ENCODE measurements around the gene ZCCHC13. TPM values are rescaled to one million over a fixed set of nuclear protein-coding genes. Genes with fewer than 3 reads are reported as not detected.

The ZCCHC13 gene
- total and polyA plus RNA-seq, 2 of the 13 experiments (the other 11 are each of a cell fraction or from before 2014, with no cell fraction given), result not detected

DNA sequence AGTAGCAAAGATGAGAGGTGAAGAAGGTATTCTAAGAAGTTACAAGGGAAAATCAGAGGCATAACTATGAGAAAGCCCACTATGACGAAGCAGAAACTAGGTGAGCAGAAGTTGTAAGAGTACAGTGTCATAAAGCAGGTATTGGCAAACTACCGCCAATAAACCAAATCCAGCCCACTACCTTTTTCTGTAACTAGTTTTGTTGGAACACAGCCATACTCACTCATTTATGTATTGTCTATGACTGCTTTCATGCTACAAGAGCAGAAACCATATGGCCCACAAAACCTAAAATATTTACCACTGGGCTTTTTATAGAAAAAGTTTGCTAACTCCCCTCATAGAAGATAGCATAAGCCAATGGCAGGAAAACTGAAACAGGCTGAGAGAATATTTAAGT lies 31.8 kb upstream of the ZCCHC13 start:
- no peaks in the 10 kb centered on the region for H4K20me1 ChIP-seq (ENCODE audit: insufficient read depth, low read length)
- CTCF ChIA-PET (ENCODE audit: low intra/inter-chr PET ratio, low total read pairs), result no interaction called here
- no peak overlapping the region for H3K27ac ChIP-seq (ENCODE audit: extremely low read length, insufficient read depth, low read length)
- H3K9ac ChIP-seq (ENCODE audit: insufficient read depth, low read depth, low read length), result no peak overlapping the region
- no peak overlapping the region for H2AFZ ChIP-seq (ENCODE audit: low read length)
- intact Hi-C loops (cut with micrococcal nuclease; ENCODE audit: unreplicated experiment) (no loop called here), in situ Hi-C loops (cut with HindIII; ENCODE audit: extremely low pct_ligation_motif_present, low pct_unique_long_range_greater_than_20kb) (no loop called here)
- POLR2A ChIA-PET, result no interaction called here
- FAIRE-seq (no peak), DNase-seq (ENCODE audit: low spot score) (no peak), ATAC-seq (no peak)
- H3K4me1 ChIP-seq (ENCODE audit: insufficient read depth, low read length), result no peaks in the 10 kb centered on the region
- no peaks in the 10 kb centered on the region for H3K79me2 ChIP-seq (ENCODE audit: insufficient read depth, low read length)
- no TSS peak for BruUV-seq (replicated peaks)
- peaks cover 1 to 20% of the 10 kb centered on the region in 2 experiments; a peak in 3 of 5 replicates for H3K36me3 ChIP-seq (replicated peaks in 1 of 2; ENCODE audit: control insufficient read depth in 1 of 2, insufficient read depth in 2 of 2, low read length in 2 of 2)
- H3K9me3 ChIP-seq (ENCODE audit: low read length), result no peaks in the 10 kb centered on the region
- WGBS (ENCODE audit: low lambda C conversion rate), result 97% methylated on average over 2 of the region's 2 CpGs
- TF ChIP-seq, protein P1, sequence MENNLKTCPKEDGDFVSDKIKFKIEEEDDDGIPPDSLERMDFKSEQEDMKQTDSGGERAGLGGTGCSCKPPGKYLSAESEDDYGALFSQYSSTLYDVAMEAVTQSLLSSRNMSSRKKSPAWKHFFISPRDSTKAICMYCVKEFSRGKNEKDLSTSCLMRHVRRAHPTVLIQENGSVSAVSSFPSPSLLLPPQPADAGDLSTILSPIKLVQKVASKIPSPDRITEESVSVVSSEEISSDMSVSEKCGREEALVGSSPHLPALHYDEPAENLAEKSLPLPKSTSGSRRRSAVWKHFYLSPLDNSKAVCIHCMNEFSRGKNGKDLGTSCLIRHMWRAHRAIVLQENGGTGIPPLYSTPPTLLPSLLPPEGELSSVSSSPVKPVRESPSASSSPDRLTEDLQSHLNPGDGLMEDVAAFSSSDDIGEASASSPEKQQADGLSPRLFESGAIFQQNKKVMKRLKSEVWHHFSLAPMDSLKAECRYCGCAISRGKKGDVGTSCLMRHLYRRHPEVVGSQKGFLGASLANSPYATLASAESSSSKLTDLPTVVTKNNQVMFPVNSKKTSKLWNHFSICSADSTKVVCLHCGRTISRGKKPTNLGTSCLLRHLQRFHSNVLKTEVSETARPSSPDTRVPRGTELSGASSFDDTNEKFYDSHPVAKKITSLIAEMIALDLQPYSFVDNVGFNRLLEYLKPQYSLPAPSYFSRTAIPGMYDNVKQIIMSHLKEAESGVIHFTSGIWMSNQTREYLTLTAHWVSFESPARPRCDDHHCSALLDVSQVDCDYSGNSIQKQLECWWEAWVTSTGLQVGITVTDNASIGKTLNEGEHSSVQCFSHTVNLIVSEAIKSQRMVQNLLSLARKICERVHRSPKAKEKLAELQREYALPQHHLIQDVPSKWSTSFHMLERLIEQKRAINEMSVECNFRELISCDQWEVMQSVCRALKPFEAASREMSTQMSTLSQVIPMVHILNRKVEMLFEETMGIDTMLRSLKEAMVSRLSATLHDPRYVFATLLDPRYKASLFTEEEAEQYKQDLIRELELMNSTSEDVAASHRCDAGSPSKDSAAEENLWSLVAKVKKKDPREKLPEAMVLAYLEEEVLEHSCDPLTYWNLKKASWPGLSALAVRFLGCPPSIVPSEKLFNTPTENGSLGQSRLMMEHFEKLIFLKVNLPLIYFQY (CRISPR knock-in tag; IDR thresholded peaks at IDR 0.05; ENCODE audit: borderline replicate concordance), result no peak
- TF ChIP-seq ZNF768 (CRISPR knock-in tag; IDR thresholded peaks at IDR 0.05) (no peak), ZKSCAN5 (CRISPR knock-in tag; IDR thresholded peaks at IDR 0.05) (no peak), ZNF746 (CRISPR knock-in tag; IDR thresholded peaks at IDR 0.05) (no peak)
- TF ChIP-seq, protein P2, sequence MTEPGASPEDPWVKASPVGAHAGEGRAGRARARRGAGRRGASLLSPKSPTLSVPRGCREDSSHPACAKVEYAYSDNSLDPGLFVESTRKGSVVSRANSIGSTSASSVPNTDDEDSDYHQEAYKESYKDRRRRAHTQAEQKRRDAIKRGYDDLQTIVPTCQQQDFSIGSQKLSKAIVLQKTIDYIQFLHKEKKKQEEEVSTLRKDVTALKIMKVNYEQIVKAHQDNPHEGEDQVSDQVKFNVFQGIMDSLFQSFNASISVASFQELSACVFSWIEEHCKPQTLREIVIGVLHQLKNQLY (CRISPR knock-in tag; IDR thresholded peaks at IDR 0.05), result no peak
- TF ChIP-seq, protein P3, sequence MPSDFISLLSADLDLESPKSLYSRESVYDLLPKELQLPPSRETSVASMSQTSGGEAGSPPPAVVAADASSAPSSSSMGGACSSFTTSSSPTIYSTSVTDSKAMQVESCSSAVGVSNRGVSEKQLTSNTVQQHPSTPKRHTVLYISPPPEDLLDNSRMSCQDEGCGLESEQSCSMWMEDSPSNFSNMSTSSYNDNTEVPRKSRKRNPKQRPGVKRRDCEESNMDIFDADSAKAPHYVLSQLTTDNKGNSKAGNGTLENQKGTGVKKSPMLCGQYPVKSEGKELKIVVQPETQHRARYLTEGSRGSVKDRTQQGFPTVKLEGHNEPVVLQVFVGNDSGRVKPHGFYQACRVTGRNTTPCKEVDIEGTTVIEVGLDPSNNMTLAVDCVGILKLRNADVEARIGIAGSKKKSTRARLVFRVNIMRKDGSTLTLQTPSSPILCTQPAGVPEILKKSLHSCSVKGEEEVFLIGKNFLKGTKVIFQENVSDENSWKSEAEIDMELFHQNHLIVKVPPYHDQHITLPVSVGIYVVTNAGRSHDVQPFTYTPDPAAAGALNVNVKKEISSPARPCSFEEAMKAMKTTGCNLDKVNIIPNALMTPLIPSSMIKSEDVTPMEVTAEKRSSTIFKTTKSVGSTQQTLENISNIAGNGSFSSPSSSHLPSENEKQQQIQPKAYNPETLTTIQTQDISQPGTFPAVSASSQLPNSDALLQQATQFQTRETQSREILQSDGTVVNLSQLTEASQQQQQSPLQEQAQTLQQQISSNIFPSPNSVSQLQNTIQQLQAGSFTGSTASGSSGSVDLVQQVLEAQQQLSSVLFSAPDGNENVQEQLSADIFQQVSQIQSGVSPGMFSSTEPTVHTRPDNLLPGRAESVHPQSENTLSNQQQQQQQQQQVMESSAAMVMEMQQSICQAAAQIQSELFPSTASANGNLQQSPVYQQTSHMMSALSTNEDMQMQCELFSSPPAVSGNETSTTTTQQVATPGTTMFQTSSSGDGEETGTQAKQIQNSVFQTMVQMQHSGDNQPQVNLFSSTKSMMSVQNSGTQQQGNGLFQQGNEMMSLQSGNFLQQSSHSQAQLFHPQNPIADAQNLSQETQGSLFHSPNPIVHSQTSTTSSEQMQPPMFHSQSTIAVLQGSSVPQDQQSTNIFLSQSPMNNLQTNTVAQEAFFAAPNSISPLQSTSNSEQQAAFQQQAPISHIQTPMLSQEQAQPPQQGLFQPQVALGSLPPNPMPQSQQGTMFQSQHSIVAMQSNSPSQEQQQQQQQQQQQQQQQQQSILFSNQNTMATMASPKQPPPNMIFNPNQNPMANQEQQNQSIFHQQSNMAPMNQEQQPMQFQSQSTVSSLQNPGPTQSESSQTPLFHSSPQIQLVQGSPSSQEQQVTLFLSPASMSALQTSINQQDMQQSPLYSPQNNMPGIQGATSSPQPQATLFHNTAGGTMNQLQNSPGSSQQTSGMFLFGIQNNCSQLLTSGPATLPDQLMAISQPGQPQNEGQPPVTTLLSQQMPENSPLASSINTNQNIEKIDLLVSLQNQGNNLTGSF (CRISPR knock-in tag; IDR thresholded peaks at IDR 0.05), result no peak
- TF ChIP-seq, protein P4, sequence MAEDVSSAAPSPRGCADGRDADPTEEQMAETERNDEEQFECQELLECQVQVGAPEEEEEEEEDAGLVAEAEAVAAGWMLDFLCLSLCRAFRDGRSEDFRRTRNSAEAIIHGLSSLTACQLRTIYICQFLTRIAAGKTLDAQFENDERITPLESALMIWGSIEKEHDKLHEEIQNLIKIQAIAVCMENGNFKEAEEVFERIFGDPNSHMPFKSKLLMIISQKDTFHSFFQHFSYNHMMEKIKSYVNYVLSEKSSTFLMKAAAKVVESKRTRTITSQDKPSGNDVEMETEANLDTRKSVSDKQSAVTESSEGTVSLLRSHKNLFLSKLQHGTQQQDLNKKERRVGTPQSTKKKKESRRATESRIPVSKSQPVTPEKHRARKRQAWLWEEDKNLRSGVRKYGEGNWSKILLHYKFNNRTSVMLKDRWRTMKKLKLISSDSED (CRISPR knock-in tag; IDR thresholded peaks at IDR 0.05), result no peak
- TF ChIP-seq, protein P5, sequence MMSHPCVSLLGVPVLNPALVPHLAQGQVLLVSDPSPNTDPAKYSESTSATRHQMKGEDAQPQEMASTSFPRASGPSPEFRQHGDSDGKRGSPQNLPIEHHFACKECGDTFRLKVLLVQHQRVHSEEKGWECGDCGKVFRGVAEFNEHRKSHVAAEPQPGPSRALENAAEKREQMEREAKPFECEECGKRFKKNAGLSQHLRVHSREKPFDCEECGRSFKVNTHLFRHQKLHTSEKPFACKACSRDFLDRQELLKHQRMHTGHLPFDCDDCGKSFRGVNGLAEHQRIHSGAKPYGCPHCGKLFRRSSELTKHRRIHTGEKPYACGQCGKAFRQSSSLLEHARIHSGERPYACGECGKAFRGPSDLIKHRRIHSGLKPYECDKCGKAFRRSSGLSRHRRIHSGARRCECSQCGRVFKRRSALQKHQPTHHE (CRISPR knock-in tag; IDR thresholded peaks at IDR 0.05; ENCODE audit: borderline replicate concordance), result no peak
- H3K4me2 ChIP-seq (ENCODE audit: low read depth, low read length), result no peak overlapping the region
- no peak overlapping the region for H3K4me3 ChIP-seq (replicated peaks in 1 of 3; ENCODE audit: insufficient read depth in 1 of 3, low read depth in 2 of 3, low read length in 3 of 3)
- H3K27me3 ChIP-seq (ENCODE audit: control insufficient read depth in 1 of 2, insufficient read depth in 2 of 2, low read length in 2 of 2), result no peaks in the 10 kb centered on the region
